Measurements from ENCODE around the gene ULK4. TPM values are rescaled to one million over a fixed set of nuclear protein-coding genes. Genes with fewer than 3 reads are reported as not detected.

Gene ULK4
- total and polyA plus RNA-seq, 9 donors, result 2.4 to 58.7 (median 7.3) TPM

DNA sequence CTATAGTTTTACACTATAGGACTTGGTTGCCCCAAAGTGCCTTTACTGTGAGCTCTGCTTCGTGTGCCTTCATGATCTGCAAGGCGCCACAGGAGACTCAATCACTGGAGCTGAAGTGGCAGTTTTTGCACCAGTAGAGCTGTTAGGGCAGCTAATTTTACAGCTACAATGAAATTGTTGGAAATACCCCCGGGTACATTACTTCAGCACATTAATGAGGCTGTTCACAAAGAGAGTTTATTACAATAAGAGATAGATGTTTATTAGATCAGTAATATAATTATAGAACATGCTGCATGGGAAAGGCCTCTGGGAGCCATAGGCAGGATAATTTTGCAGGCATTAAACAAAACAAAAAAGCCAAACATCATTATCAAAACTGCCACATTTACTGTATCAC, 531.5 kb downstream of the ULK4 start:
- no peaks in the 10 kb centered on the region for H3K9me3 ChIP-seq
- TF ChIP-seq POLR2A (IDR thresholded peaks at IDR 0.05), result no peak
- TF ChIP-seq EP300 (IDR thresholded peaks at IDR 0.05), result no peak
- TF ChIP-seq, protein P1, sequence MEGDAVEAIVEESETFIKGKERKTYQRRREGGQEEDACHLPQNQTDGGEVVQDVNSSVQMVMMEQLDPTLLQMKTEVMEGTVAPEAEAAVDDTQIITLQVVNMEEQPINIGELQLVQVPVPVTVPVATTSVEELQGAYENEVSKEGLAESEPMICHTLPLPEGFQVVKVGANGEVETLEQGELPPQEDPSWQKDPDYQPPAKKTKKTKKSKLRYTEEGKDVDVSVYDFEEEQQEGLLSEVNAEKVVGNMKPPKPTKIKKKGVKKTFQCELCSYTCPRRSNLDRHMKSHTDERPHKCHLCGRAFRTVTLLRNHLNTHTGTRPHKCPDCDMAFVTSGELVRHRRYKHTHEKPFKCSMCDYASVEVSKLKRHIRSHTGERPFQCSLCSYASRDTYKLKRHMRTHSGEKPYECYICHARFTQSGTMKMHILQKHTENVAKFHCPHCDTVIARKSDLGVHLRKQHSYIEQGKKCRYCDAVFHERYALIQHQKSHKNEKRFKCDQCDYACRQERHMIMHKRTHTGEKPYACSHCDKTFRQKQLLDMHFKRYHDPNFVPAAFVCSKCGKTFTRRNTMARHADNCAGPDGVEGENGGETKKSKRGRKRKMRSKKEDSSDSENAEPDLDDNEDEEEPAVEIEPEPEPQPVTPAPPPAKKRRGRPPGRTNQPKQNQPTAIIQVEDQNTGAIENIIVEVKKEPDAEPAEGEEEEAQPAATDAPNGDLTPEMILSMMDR (IDR thresholded peaks at IDR 0.05), result no peak
- H3K27me3 ChIP-seq, result no peaks in the 10 kb centered on the region
- no peak for DNase-seq
- H3K36me3 ChIP-seq, result no peaks in the 10 kb centered on the region
- no peaks in the 10 kb centered on the region for H3K4me1 ChIP-seq (ENCODE audit: insufficient read depth)
- no peak overlapping the region for H3K27ac ChIP-seq
- 78 to 79% (median 79%) methylated on average over 3 of the region's 3 CpGs for WGBS, 3 donors
- intact Hi-C loops (cut with DNase I), result no loop called here
- H3K4me3 ChIP-seq, result no peak overlapping the region

DNA sequence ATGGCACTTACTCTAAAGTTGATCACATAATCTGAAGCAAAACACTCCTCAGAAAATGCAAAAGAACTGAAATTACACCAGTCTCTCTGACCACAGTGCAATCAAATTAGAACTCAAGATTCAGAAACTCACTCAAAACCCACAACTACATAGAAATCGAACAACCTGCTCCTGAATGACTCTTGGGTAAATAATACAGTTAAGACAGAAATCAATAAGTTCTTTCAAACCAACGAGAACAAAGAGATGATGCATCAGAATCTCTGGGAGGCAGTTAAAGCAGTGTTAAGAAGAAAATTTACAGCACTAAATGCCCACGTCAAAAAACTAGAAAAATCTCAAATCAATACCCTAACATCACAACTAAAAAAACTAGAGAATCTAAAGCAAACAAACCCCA, 535.4 kb downstream of the ULK4 start:
- TF ChIP-seq EP300 (IDR thresholded peaks at IDR 0.05) (no peak), POLR2A (IDR thresholded peaks at IDR 0.05) (no peak)
- TF ChIP-seq, protein P1 (IDR thresholded peaks at IDR 0.05), result no peak
- H3K4me3 ChIP-seq, result no peak overlapping the region
- no peak for DNase-seq
- 82 to 83% (median 82%) methylated on average over 3 of the region's 3 CpGs for WGBS, 3 donors
- no peak overlapping the region for H3K27ac ChIP-seq
- no peaks in the 10 kb centered on the region for H3K36me3 ChIP-seq
- intact Hi-C loops (cut with DNase I), result no loop called here
- no peaks in the 10 kb centered on the region for H3K4me1 ChIP-seq (ENCODE audit: insufficient read depth)
- H3K9me3 ChIP-seq, result no peaks in the 10 kb centered on the region
- no peaks in the 10 kb centered on the region for H3K27me3 ChIP-seq

DNA sequence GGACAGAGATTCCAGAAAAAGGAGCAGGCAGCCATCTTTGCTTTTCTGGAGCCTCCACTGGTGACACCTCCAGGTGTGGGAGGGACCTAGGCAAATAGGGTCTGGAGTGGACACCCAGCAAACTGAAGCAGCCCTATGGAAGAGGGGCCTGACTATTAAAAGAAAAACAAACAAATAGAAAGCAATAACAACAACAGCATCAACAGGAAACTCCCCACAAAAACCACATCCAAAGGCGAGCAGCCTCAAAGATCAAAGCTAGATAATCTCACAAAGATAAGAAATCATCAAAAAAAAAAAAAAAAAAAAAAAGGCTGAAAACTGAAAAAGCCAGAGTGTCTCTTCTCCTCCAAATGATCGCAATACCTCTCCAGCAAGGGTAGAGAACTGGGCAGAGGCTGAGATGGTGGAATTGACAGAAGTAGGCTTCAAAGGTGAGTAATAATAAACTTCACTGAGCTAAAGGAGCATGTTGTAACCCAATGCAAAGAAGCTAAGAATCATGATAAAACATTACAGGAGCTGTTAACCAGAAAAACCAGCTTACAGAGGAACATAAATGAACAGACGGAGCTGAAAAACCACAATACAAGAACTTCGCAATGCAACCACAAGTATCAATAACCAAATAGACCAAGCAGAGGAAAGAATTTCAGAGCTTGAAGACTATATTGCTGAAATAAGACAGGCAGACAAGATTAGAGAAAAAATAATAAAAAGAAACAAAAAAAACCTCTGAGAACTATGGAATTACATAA, 537.2 kb downstream of the ULK4 start:
- Histone ChIP-seq H3K9me3 (no peaks in the 10 kb centered on the region), H3K36me3 (no peaks in the 10 kb centered on the region), H3K4me3 (no peak overlapping the region), H3K27ac (no peak overlapping the region), H3K27me3 (no peaks in the 10 kb centered on the region), H3K4me1 (ENCODE audit: insufficient read depth) (no peaks in the 10 kb centered on the region)
- DNase-seq, result no peak
- 90 to 94% (median 90%) methylated on average over 4 of the region's 4 CpGs for WGBS, 3 donors
- TF ChIP-seq, protein P1 (IDR thresholded peaks at IDR 0.05), result no peak
- TF ChIP-seq POLR2A (IDR thresholded peaks at IDR 0.05) (no peak), EP300 (IDR thresholded peaks at IDR 0.05) (no peak)
- intact Hi-C loops (cut with DNase I), result no loop called here

DNA sequence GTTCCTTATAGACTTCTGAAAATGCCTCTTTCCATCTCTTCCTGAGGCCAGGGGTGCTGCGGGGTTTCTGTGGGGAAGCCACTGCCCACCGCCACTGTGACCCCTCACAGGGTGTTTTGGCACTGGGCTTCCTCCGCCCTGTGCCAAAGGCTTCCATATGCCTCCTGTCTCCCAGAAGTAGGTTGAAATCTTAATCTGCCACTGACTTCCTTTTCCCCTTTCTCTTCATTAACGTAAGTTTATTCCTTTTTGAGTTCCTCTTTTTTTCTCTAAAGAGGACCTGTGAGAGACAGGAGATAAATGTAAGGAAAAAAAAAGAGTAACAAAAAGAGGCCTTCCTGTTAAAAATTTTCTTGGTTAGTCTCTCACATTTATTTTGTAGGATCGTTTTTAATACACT, 542.1 kb downstream of the ULK4 start:
- WGBS, 3 donors, result 86 to 93% (median 87%) methylated on average over 5 of the region's 5 CpGs
- Histone ChIP-seq H3K4me3 (no peak overlapping the region), H3K27me3 (no peaks in the 10 kb centered on the region), H3K36me3 (no peaks in the 10 kb centered on the region), H3K27ac (no peak overlapping the region), H3K4me1 (ENCODE audit: insufficient read depth) (no peaks in the 10 kb centered on the region), H3K9me3 (no peaks in the 10 kb centered on the region)
- intact Hi-C loops (cut with DNase I), result no loop called here
- DNase-seq, result no peak
- TF ChIP-seq POLR2A (IDR thresholded peaks at IDR 0.05), result no peak
- TF ChIP-seq, protein P1 (IDR thresholded peaks at IDR 0.05), result no peak
- TF ChIP-seq EP300 (IDR thresholded peaks at IDR 0.05), result no peak

All from ovary (tissue), 9 donors.